ENCODE results near the gene ASAP3.

Gene ASAP3

GRCh38 chr1:23403355-23403734 lies 80.6 kb downstream of the ASAP3 start:
- intact Hi-C loops (cut with DNase I), result loop anchor here (10.0 kb wide), 1 partner anchor 309 kb away; no protein-coding TSS in a partner anchor

DNA sequence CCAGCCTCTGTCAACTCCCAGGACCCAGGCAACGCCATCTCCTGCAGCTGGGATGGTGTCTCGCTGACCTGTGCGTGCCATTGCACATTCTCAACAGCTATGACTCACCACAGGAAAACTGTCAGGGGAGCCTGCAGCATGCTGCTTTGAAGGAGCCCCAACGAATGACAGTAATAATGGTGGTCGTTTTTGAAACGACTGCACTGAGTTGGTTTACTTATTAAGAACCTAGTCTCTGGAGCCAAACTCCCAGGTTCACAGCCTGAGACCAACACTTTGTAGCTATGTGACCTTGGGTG lies 81.0 kb downstream of the ASAP3 start:
- intact Hi-C loops (cut with DNase I), result loop anchor here (10.0 kb wide), 1 partner anchor 308 kb away; no protein-coding TSS in a partner anchor
- DNase-seq, result peak in 1 of 10 donors; percentile 38

More at GRCh38 chr1:23403355-23403734, 80.6 kb downstream of the ASAP3 start:
- DNase-seq, result no peak

DNA sequence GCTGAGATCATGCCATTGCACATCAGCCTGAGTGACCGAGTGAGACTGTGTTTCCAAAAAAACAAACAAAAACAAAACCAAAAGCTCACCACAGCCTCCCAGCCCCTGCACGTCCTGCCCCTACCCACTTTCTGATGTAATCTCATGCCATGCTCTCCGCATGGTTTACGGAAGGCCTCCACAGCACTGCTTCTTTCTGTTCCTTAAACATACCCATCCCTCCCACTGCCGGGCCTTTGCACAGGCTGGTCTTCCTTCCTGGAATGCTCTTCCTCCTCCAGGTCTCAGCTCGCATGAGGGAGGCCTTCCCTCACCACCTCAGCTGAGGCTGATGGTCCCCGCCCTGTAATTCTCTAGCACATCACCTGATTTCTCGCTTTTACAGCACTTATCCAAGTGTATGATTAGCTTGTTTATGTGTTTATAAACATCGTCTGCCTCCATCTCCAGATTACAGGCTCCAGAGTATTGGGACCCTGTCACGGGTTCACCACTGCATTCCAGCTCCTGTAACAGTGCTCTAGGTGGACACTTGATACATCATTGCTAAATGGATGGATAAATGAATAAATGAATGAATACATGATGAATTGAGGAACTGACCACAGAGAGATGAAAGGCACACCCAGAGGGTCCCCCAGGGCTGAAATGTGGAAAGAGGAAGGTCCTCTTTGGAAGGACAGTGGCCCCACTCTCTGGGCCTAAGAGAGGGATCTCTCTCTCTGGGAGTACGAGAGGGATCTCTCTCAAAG lies 81.5 kb downstream of the ASAP3 start:
- peak in 1 of 10 donors; percentile 73 for DNase-seq
- intact Hi-C loops (cut with DNase I), result loop anchor here (10.0 kb wide), 1 partner anchor 308 kb away; no protein-coding TSS in a partner anchor

DNA sequence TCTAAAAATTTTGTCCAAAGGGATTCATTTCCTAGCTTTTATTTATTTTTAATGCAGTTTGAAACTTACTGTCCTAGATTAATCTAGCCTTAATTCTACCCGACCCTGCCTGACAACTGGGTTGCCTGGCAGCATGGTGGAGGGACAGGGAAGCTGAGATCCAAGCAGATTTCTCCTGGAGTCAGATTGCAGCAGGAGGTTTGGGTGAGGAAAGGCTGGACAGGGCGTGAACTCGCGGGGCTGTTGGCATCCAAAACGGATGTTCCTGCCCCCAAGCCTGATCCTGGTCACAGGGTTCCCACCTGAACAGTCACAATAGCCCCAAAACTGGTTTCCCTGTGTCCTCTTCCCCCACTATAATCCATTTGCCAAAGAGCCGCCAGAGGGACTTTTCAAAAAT lies 82.7 kb downstream of the ASAP3 start:
- peak in 1 of 10 donors; percentile 62 for DNase-seq
- intact Hi-C loops (cut with DNase I), result loop anchor here (10.0 kb wide), 1 partner anchor 307 kb away; no protein-coding TSS in a partner anchor

- intact Hi-C loops (cut with DNase I), result loop anchor here (10.0 kb wide), 1 partner anchor 306 kb away; no protein-coding TSS in a partner anchor
- DNase-seq, result peak in 1 of 10 donors; percentile 50
Observed at GRCh38 chr1:23400324-23401114, 83.5 kb downstream of the ASAP3 start.

DNA sequence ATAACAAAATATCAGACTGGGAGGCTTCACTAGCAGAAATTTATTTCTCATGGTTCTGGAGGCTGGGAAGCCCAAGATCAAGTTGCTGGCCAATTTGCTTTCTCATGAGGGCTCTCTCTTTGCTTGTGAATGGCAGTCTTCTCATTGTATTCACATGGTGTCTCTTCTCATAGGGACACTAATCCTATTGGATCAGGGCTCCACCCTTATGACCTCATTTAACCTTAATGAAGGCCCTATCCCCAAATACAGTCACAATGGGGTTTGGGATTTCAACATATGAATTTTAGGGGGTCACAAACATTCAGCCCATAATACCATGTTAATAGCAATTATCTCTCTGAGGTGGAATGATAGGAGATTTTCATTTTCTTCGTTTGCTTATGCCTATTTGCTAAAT lies 84.8 kb downstream of the ASAP3 start:
- DNase-seq, result no peak
- intact Hi-C loops (cut with DNase I), result no loop called here

DNA sequence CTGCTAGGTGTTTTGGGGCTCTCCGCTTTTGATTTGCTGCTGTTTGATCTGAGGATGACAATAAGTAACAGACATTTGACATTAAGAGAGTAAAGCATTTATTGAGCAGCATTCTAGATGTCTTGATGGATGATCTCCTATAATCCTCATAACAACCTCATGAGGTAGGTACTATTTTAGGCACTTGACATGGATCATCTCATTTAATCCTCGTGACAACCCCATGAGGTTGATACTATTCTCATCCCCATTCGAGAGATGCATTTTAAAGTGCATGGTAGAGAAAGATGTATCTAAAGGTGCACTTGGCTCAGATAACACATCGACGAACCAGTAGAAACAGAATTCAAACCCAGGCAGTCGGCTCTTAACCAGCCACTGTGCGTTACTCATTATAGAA lies 86.1 kb downstream of the ASAP3 start:
- intact Hi-C loops (cut with DNase I), result no loop called here
- peak in 1 of 10 donors; percentile 4 for DNase-seq

- intact Hi-C loops (cut with DNase I), result no loop called here
- DNase-seq, result peak in 1 of 10 donors; percentile 12
Observed at GRCh38 chr1:23396380-23396779, 87.6 kb downstream of the ASAP3 start.

DNA sequence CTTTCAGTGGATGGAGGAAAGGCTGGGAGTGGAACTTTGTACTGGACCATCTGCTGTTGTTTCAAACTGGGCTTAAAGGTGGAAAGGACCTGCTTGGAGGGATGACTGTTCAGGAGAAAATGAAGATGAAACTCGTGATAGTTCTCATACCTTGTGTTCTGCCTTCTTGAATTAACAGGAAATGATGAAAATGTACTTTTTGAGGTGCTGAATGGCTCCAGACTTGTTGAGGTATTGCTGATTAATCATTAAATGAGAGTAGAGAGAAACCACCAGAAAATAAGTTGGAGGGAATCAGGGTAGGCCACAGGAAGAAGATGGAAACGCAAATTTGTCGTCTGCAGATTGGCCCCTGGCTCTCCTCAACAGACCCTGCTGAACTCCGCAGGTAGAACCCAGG lies 88.1 kb downstream of the ASAP3 start:
- peak in 2 of 10 donors; percentile 5 to 11 for DNase-seq
- intact Hi-C loops (cut with DNase I), result no loop called here

DNA sequence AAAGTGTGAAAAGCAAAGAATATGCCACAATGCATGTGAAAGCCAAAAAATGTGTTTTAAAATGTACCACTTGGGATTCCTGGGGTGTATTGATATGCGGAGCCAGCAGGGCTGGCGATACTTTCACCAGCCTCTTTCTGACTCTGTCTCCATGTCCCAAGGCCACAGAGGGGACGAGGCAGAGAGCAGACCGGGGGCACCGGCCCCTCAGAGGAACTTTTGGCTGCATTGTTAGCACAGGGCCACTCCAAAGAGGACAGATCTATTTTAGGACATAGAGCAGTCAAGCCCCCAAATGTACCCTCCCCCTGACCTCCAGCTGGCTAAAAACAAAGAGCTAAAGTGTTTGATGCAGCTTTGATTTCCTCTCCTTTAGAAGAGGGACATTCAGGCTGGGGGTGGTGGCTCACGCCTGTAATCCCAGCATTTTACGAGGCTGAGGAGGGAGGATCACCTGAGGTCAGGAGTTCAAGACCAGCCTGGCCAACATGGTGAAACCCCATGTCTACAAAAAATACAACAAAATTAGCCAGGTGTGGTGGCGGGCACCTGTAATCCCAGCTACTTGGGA lies 88.7 kb downstream of the ASAP3 start:
- intact Hi-C loops (cut with DNase I), result no loop called here
- peak in 2 of 10 donors; percentile 9 to 79 for DNase-seq

GRCh38 chr1:23394684-23395083 lies 89.3 kb downstream of the ASAP3 start:
- intact Hi-C loops (cut with DNase I), result no loop called here
- peak in 9 of 10 donors; percentile 12 to 92 (median 62) for DNase-seq

- intact Hi-C loops (cut with DNase I), result no loop called here
- peak in 1 of 10 donors; percentile 9 for DNase-seq
Observed at GRCh38 chr1:23394181-23394580, 89.8 kb downstream of the ASAP3 start.

GRCh38 chr1:23393706-23394105 lies 90.3 kb downstream of the ASAP3 start:
- intact Hi-C loops (cut with DNase I), result no loop called here

GRCh38 chr1:23392125-23392855 lies 91.7 kb downstream of the ASAP3 start:
- peak in 1 of 10 donors; percentile 2 for DNase-seq
- intact Hi-C loops (cut with DNase I), result no loop called here

More at GRCh38 chr1:23393706-23394105, 90.3 kb downstream of the ASAP3 start:
- peak in 1 of 10 donors; percentile 83 for DNase-seq

DNA sequence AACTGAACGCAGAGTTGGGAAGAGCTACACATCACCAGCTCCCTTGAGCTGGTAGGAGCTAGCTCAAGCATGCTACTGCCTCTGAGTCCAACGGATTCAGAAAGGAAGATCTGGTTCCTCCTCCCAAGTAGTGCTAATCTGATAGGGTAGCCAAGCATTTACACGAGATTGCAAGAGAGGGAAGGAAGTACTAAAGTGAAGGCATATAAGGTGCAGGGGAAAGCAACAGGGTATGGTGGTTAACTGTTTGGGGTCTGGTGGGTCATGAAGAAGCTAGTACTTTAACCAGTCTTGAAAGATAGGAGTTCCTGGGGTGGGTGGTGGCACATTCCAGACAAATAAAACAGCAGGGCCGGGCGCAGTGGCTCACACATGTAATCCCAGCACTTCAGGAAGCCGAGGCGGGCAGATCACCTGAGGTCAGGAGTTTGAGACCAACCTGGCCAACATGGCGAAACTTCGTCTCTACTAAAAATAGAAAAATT lies 94.1 kb downstream of the ASAP3 start:
- DNase-seq, result peak in 2 of 10 donors; percentile 37 to 57
- intact Hi-C loops (cut with DNase I), result no loop called here

DNA sequence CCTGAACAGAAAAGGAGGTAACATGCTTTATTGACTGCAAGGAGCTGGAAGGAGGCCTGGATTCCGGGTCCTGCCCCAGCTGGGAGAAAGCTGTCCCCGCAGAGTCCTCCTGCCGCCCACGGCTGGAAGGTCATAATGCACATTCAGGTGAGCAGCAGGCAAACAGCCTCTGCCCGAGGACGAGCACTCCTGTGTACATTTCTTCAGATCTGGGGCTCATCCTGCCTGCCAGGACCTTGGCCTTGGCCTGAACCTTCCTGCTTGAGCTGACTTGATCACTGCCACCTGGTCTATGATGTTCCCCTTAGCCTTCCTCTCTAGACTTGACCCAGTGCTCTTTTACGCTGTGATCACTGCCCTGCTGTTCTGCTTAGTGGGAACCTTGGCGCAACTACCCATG lies 96.5 kb downstream of the ASAP3 start:
- intact Hi-C loops (cut with DNase I), result no loop called here
- DNase-seq, result peak in 1 of 10 donors; percentile 55

DNA sequence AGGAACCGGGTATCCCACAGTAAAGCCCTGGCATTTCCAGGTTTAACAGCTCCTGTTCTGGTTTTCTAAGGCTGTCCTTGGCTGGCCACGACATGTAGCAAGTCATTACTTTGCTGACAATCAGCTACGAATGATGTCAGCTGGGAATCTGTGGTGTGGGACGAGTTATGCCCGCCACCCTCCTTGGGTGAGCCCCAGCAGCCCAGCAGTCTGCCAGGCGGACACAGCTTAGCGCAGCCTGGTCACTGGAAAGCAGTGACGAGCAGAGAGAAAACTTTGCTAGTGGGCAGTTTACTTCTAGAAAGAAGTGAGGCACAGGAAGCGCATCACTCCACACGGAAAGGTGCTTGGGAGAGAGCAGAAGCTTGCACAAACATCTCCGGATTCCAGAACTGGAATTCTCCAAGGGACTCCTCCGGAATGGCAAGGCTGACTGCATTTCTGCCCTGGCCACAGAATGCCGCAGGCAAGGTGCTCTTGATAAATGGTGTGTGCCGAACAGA lies 98.8 kb downstream of the ASAP3 start:
- DNase-seq, result no peak
- intact Hi-C loops (cut with DNase I), result no loop called here

- no peak for DNase-seq
- intact Hi-C loops (cut with DNase I), result no loop called here
Observed at GRCh38 chr1:23384312-23385058, 99.5 kb downstream of the ASAP3 start.

Data from posterior cingulate gyrus (tissue), 11 donors.